ES-I3 (cell line): ENCODE data around the gene CDCA5.

ENCODE experiments used
- H3K36me3 ChIP-seq: 2 replicates; pipeline ENCODE4 v1.6.1; 2013; ENCODE audit warnings: mild to moderate bottlenecking, low read length, control low read depth, moderate library complexity; ENCODE audit not compliant: insufficient read depth
- H3K4me1 ChIP-seq: 2 replicates; pipeline ENCODE4 v1.6.1; 2013; ENCODE audit warnings: mild to moderate bottlenecking, control low read depth, low read length; ENCODE audit not compliant: insufficient read depth
- H3K9ac ChIP-seq: 2 replicates; pipeline ENCODE4 v1.6.1; 2013; ENCODE audit warnings: low read depth, mild to moderate bottlenecking, low read length, moderate library complexity
- H3K9me3 ChIP-seq: 2 replicates; pipeline ENCODE4 v1.6.1; 2013; ENCODE audit warnings: mild to moderate bottlenecking, low read length, moderate library complexity; ENCODE audit not compliant: control insufficient read depth, insufficient read depth

CDCA5 gene

GRCh38 chr11:65103476-65103875 lies 19.6 kb upstream of the CDCA5 start:
- Histone ChIP-seq H3K4me1 (no peaks in the 10 kb centered on the region), H3K9ac (no peak overlapping the region), H3K9me3 (no peaks in the 10 kb centered on the region), H3K36me3 (no peaks in the 10 kb centered on the region)

DNA sequence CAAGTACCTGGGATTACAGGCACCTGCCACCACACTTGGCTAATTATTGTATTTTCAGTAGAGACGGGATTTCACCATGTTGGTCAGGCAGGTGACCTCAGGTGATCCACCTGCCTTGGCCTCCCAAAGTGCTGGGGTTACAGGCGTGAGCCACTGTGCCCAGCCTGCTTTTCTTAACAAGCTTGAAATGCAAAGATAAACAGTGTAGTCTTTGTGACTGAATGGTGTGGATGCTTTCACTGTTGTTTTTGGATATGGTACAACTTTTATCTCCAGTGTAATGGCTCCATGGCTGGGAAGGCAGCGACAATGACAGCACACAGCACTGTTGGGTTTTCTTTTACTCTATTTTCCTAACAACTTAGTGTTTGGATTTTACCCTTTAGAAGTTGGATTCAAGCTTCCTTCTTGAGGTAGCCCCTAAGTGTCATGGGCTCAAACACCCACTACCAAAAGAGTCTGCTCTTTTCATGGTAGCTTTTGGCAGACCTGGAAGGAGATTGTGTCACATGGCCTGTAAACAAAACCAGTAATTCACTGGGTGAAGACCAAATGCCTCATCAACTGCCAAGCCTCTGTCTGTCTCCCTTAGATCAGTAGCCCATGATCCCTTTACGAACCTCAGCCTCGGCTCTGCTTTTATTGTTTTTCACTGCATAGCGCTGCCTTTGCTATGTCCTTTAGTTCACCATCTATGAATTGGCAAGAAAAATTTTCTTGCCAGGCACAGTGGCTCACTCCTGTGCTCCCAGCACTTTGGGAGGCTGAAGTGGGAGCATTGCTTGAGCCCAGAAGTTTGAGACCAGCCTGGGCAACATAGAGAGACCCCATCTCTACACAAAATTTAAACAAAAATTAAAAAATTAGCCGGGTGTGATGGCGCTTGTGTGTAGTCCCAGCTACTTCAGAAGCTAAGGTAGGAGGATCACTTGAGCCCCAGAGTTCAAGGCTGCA lies 18.6 kb upstream of the CDCA5 start:
- Histone ChIP-seq H3K36me3 (no peaks in the 10 kb centered on the region), H3K4me1 (no peaks in the 10 kb centered on the region), H3K9ac (no peak overlapping the region), H3K9me3 (no peaks in the 10 kb centered on the region)

DNA sequence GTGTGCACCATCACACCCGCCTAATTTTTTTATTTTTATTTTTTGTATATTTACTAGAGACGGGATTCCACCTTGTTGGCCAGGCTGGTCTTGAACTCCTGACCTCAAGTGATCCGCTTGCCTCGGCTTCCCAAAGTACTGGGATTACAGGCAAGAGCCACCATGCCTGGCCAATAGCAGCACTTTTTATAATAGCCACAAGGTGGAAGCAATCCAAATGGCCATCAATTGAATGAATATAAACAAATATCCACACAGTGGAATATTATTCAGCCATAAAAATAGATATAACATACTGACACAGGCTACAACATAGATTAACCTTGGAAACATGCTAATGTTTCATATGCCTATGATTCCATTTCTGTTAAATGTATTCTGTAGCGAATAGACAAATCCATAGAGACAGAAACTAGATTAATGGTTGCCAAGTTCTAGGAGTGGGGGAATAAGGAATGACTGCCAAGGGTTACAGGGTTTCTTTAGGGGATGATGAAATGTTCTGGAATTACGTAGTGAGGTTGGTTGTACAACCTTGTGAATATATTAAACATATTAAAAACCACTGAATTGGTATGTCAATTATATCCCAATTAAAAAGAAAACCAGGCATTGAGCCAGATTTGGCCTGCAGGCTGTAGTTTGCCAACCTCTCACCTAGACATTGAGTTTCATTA lies 17.0 kb upstream of the CDCA5 start:
- no peak overlapping the region for H3K9ac ChIP-seq
- H3K9me3 ChIP-seq, result no peaks in the 10 kb centered on the region
- 0 out of 2 replicates have a peak, but pooled peaks cover 4% of the 10 kb centered on the region for H3K4me1 ChIP-seq
- H3K36me3 ChIP-seq, result no peaks in the 10 kb centered on the region

- Histone ChIP-seq H3K4me1 (0 out of 2 replicates have a peak, but pooled peaks cover 4% of the 10 kb centered on the region), H3K36me3 (no peaks in the 10 kb centered on the region), H3K9me3 (no peaks in the 10 kb centered on the region), H3K9ac (peak overlapping the region; percentile 27; the same call in 1 of the 2 replicates)
Measured at GRCh38 chr11:65096926-65097325, 13.1 kb upstream of the CDCA5 start.

DNA sequence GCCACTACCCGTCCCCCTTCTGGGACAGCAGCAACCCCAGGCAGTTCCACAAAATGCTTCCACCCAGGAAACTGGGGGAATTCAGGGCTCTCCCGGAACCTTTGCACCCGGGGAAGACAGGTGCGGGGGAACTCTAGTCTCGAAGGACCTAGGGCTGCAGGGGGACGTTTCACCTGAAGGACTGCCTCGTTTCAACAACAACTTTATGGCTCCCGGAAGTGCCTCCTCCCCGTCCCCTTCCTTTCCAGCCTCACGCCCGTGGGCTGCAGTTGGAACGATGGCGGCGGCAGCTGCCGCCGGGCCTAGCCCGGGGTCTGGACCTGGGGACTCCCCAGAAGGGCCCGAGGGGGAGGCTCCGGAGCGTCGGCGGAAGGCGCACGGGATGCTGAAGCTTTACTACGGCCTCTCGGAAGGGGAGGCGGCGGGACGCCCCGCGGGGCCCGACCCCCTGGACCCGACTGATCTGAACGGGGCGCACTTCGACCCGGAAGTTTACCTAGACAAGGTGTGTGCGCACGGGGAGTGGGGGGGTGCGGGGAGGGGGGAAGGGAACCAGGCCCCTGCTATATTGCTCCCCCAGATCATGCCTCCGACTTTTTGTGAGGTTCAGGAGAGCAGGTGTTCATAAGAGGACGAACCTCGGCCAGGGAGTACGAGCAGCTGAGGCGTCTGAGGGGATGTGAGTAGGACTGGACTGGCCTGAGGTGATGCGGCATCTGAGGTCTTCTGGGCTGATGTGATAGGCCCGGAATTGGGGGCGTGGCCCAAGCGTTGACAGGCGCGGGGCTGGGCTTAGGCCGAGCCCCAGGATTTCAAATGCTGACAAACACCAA lies 12.3 kb upstream of the CDCA5 start, which contains the start of gene VPS51:
Gene VPS51, plus strand, starts transcription at position 241 of the 833 bp plus-strand sequence. Its CDS starts 37 bp downstream, at position 278.
- H3K9ac ChIP-seq, result peak within 1 kb of the TSS; percentile 92
- H3K36me3 ChIP-seq, result no peaks in the 10 kb centered on the region
- no peaks in the 10 kb centered on the region for H3K9me3 ChIP-seq
- 0 out of 2 replicates have a peak, but pooled peaks cover 4% of the 10 kb centered on the region for H3K4me1 ChIP-seq

- Histone ChIP-seq H3K9me3 (no peaks in the 10 kb centered on the region), H3K4me1 (0 out of 2 replicates have a peak, but pooled peaks cover 4% of the 10 kb centered on the region), H3K9ac (peak overlapping the region; percentile 24; the same call in 1 of the 2 replicates), H3K36me3 (no peaks in the 10 kb centered on the region)
Measured at GRCh38 chr11:65095427-65095826, 11.6 kb upstream of the CDCA5 start.

- no peak overlapping the region for H3K9ac ChIP-seq
Measured at GRCh38 chr11:65090628-65091027, 6.8 kb upstream of the CDCA5 start.

GRCh38 chr11:65089621-65090020 lies 5.8 kb upstream of the CDCA5 start:
- no peak overlapping the region for H3K9ac ChIP-seq
- no peaks in the 10 kb centered on the region for H3K4me1 ChIP-seq
- H3K9me3 ChIP-seq, result no peaks in the 10 kb centered on the region
- no peaks in the 10 kb centered on the region for H3K36me3 ChIP-seq

More at GRCh38 chr11:65090628-65091027, 6.8 kb upstream of the CDCA5 start:
- Histone ChIP-seq H3K36me3 (no peaks in the 10 kb centered on the region), H3K9me3 (no peaks in the 10 kb centered on the region), H3K4me1 (no peaks in the 10 kb centered on the region)

GRCh38 chr11:65087827-65088226 lies 4.0 kb upstream of the CDCA5 start:
- H3K9me3 ChIP-seq, result no peaks in the 10 kb centered on the region
- no peaks in the 10 kb centered on the region for H3K36me3 ChIP-seq
- H3K4me1 ChIP-seq, result 0 out of 2 replicates have a peak, but pooled peaks cover 3% of the 10 kb centered on the region
- no peak overlapping the region for H3K9ac ChIP-seq

DNA sequence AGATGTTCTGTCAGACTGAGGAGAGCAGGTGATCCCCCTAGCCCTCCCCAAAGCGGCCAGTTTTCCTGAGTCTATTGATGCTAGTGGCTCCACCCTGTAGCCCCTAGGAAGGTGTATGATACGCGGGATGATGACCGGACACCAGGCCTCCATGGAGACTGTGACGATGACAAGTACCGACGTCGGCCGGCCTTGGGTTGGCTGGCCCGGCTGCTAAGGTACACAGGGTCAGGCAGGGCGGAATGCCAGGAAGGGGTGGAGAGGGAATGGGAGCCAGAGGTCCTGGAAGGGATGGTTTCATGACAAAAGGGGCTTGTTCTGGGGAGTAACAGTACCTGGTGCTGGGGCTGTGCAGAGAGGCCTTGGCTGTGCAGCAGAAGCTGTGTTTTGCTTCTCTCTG lies 3.4 kb upstream of the CDCA5 start:
- H3K9ac ChIP-seq, result no peak overlapping the region
- H3K4me1 ChIP-seq, result 0 out of 2 replicates have a peak, but pooled peaks cover 5% of the 10 kb centered on the region
- H3K36me3 ChIP-seq, result no peaks in the 10 kb centered on the region
- H3K9me3 ChIP-seq, result no peaks in the 10 kb centered on the region

GRCh38 chr11:65086809-65087208 lies 3.0 kb upstream of the CDCA5 start:
- H3K36me3 ChIP-seq, result no peaks in the 10 kb centered on the region
- no peak overlapping the region for H3K9ac ChIP-seq
- 0 out of 2 replicates have a peak, but pooled peaks cover 5% of the 10 kb centered on the region for H3K4me1 ChIP-seq
- H3K9me3 ChIP-seq, result no peaks in the 10 kb centered on the region

DNA sequence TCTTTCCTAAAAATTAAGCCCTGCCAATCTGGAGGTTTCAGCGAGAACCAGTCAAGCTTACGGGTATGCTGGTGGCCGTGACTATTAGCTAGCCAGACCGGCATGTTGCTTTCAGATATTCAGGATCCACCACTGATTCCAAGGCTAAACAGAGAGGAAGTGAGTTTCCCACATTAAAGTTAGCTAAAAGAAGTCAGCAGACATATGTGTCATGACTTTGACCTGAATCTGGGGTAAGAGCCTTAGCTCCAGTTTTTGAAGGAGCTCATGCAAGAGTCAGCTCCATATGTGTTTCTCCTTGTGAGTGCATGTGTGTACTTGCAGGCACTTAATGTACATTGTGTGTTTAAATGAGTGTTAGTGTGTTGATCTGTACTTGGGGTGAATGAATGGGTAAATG lies 1.6 kb upstream of the CDCA5 start:
- Histone ChIP-seq H3K9me3 (no peaks in the 10 kb centered on the region), H3K36me3 (no peaks in the 10 kb centered on the region), H3K9ac (no peak overlapping the region), H3K4me1 (0 out of 2 replicates have a peak, but pooled peaks cover 5% of the 10 kb centered on the region)

DNA sequence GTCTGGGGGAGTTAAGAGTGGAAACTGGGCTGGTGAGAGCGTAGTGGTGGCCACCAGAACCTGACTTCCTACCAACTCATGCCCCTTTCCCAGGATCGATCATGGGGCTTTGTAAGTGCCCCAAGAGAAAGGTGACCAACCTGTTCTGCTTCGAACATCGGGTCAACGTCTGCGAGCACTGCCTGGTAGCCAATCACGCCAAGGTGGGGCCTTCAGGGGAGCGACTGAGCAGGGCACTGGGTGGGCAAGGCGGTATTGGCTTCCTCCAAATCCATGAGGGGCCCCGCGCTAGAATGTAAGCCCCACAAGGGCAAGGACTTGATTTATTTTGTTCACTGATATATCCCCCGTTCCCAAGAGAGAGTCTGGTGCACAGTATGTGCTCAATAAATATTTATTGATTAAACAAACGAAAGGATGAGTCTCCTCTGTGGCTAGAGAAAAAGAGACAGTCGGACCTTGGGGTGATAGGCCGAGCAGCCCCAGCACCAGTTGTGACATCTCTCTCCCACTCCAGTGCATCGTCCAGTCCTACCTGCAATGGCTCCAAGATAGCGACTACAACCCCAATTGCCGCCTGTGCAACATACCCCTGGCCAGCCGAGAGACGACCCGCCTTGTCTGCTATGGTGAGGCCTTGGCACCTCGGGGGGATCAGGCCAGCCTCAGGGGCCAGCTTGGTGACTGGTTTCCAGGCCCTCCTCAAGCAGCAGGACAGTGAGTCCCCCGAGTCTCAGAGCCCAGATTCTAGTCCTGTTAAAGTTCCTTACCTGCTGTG lies 947 bp upstream of the CDCA5 start:
- peak overlapping the region; percentile 70 for H3K9ac ChIP-seq
- H3K36me3 ChIP-seq, result no peaks in the 10 kb centered on the region
- 0 out of 2 replicates have a peak, but pooled peaks cover 5% of the 10 kb centered on the region for H3K4me1 ChIP-seq
- no peaks in the 10 kb centered on the region for H3K9me3 ChIP-seq
